HepG2 (cell line): ENCODE data around the gene PFAS. TPM values are rescaled to one million over a fixed set of nuclear protein-coding genes. Genes with fewer than 3 reads are reported as not detected.
A peak's percentile ranks its signal among the peaks of the same experiment; 100 is the strongest.

Source experiments
- CCAR2 ChIP-seq: fragments of 200-400 bp; formaldehyde crosslinking; optimal IDR thresholded peaks from 2 replicates; pipeline ENCODE3; 2018; ENCODE audit warnings: low read depth, mild to moderate bottlenecking, low read length, moderate library complexity
- CHCHD3 ChIP-seq: sonication (generic); formaldehyde crosslinking; IDR thresholded peaks from 2 replicates; pipeline ENCODE4 v1.8.0; 2022; ENCODE audit warnings: mild to moderate bottlenecking, missing genetic modification reagents, moderate library complexity
- GABPB1 ChIP-seq: IDR thresholded peaks from 2 replicates; pipeline ENCODE4 v1.6.1; 2016; ENCODE audit warnings: mild to moderate bottlenecking, missing genetic modification reagents, moderate library complexity, missing compliant biosample characterization
- HOXA5 ChIP-seq: sonication (generic); formaldehyde crosslinking; IDR thresholded peaks from 2 replicates; pipeline ENCODE4 v1.4.0; 2020; ENCODE audit warnings: missing genetic modification reagents
- NFKBIZ ChIP-seq: IDR thresholded peaks from 2 replicates; pipeline ENCODE4 v1.6.1; 2018; ENCODE audit warnings: missing genetic modification reagents, missing compliant biosample characterization
- PAXIP1 ChIP-seq: sonication (generic); formaldehyde crosslinking; conservative IDR thresholded peaks from 2 replicates; pipeline ENCODE4 v1.4.0; 2020; ENCODE audit warnings: mild to moderate bottlenecking, missing genetic modification reagents, moderate library complexity
- TAF15 ChIP-seq: fragments of 200-400 bp; formaldehyde crosslinking; IDR thresholded peaks from one replicate; pipeline ENCODE4 v1.6.1; 2018; ENCODE audit warnings: mild to moderate bottlenecking, low read depth, low read length; ENCODE audit not compliant: poor library complexity, severe bottlenecking
- TRIM24 ChIP-seq: sonication (generic); formaldehyde crosslinking; IDR thresholded peaks from 2 replicates; pipeline ENCODE4 v1.8.0; 2022; ENCODE audit warnings: mild to moderate bottlenecking, missing genetic modification reagents
- ZKSCAN8 ChIP-seq: IDR thresholded peaks from 2 replicates; pipeline ENCODE4 v1.6.1; 2016; ENCODE audit warnings: borderline replicate concordance, missing genetic modification reagents, missing compliant biosample characterization
- ZNF282 ChIP-seq: fragments of 450-650 bp; IDR thresholded peaks from 2 replicates; pipeline ENCODE4 v1.6.1; 2018; ENCODE audit not compliant: partially characterized antibody
- ZNF296 ChIP-seq: sonication (generic); formaldehyde crosslinking; conservative IDR thresholded peaks from 2 replicates; pipeline ENCODE4 v1.5.0; 2020; ENCODE audit warnings: mild to moderate bottlenecking, missing genetic modification reagents
- ZNF7 ChIP-seq: IDR thresholded peaks from 2 replicates; pipeline ENCODE4 v1.6.1; 2016; ENCODE audit warnings: missing biosample characterization, missing genetic modification reagents
- polyA plus RNA-seq, 8 experiments: library from polyadenylated mRNA; depleted of rRNA in 3 of 8; stranded (reverse) in 7 of 8; unstranded in 1 of 8; fragments of >200 nt; fragmentation: Illumina TruSeq in 4 of 8; extraction: Trizol in 4 of 8; gene quantifications; 2 replicates each; pipeline versions ENCODE4 v1.2.1 to v1.2.3, GENCODE V29; 2011 to 2016; ENCODE audit warnings: low read depth in 4 of 8, missing spikeins in 1 of 8, mixed read lengths in 1 of 8; ENCODE audit not compliant: insufficient read depth in 1 of 8
- total RNA-seq, 5 experiments: library from RNA; depleted of rRNA; stranded (reverse); fragments of >200 nt; fragmentation: Illumina TruSeq; extraction: Trizol; gene quantifications; 2 replicates each; pipeline ENCODE4 v1.2.3, GENCODE V29; 2016; ENCODE audit warnings: low read depth in 1 of 5
- TF ChIP-seq, protein P1 (sequence below), 2 experiments: sonication (generic) in 1 of 2; formaldehyde crosslinking in 1 of 2; IDR thresholded peaks; 2 replicates each; pipeline versions ENCODE4 v1.6.1 to v1.9.0; 2014 to 2022; ENCODE audit warnings: antibody characterized with exemption in 1 of 2, borderline replicate concordance in 1 of 2, inconsistent platforms in 1 of 2, low read depth in 1 of 2, missing genetic modification reagents in 1 of 2
- TF ChIP-seq, protein P2 (sequence below): sonication (generic); formaldehyde crosslinking; IDR thresholded peaks from 2 replicates; pipeline ENCODE4 v1.4.0; 2020; ENCODE audit warnings: missing genetic modification reagents
- TF ChIP-seq, protein P3 (sequence below): sonication (generic); formaldehyde crosslinking; IDR thresholded peaks from 2 replicates; pipeline ENCODE4 v1.5.0; 2020; ENCODE audit warnings: mild to moderate bottlenecking, missing genetic modification reagents

The PFAS gene
- total and polyA plus RNA-seq, 2 of the 13 experiments (the other 11 are each of a cell fraction or from before 2014, with no cell fraction given): 49.4 to 58.2 TPM

DNA sequence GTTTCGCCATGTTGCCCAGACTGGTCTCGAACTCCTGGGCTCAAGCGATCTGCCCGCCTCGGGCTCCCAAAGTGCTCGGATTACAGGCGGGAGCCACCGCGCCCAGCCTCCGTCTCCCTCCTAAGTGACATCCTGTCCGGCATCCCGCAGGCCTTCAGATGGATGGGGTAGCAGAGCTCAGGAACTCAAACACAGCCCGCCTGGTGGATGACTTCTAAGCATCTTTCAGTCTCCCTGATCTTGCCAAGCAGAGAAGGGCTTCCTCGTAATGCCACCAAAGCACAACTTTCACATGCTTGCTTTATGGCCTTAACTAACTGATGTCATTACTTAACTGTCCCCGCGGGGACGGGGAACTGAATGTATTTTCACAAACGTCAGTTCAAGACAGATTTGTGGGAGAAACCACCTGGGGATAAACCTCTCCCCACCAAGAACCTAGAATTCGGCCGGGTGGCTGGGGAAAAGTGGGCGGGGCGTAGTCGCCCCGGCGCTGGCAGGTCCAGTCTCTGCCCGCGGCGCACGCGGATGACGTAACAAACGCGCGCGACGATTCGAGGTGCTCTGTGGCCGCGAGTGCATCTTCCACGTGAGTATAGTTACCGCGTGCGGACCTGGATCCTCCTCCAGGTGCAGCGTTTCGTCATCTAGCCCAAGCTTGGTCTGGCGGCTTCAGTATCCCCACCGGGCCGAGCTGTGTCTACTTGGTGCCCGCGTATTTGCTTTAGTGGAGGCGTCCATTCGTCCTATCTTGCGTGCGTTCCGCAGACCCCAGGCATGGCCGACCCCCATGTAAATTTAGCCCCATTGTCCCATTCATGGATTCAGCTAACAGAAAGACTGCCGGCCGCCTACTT lies at the start of gene PFAS (continued):
- TF ChIP-seq TRIM24 (CRISPR knock-in tag) (no peak), ZNF282 (no peak), NFKBIZ (CRISPR knock-in tag) (no peak), HOXA5 (CRISPR knock-in tag) (no peak), PAXIP1 (CRISPR knock-in tag) (peak; percentile 19; the same call in 1 of the 2 replicates), CCAR2 (no peak), ZKSCAN8 (no peak), ZNF296 (CRISPR knock-in tag) (peak; percentile 90), ZNF7 (no peak), TAF15 (no peak), GABPB1 (CRISPR knock-in tag) (peak; percentile 76), CHCHD3 (no peak)
- TF ChIP-seq, protein P1, sequence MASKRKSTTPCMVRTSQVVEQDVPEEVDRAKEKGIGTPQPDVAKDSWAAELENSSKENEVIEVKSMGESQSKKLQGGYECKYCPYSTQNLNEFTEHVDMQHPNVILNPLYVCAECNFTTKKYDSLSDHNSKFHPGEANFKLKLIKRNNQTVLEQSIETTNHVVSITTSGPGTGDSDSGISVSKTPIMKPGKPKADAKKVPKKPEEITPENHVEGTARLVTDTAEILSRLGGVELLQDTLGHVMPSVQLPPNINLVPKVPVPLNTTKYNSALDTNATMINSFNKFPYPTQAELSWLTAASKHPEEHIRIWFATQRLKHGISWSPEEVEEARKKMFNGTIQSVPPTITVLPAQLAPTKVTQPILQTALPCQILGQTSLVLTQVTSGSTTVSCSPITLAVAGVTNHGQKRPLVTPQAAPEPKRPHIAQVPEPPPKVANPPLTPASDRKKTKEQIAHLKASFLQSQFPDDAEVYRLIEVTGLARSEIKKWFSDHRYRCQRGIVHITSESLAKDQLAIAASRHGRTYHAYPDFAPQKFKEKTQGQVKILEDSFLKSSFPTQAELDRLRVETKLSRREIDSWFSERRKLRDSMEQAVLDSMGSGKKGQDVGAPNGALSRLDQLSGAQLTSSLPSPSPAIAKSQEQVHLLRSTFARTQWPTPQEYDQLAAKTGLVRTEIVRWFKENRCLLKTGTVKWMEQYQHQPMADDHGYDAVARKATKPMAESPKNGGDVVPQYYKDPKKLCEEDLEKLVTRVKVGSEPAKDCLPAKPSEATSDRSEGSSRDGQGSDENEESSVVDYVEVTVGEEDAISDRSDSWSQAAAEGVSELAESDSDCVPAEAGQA (IDR thresholded peaks at IDR 0.05; ENCODE audit: low read depth): peak; percentile 95
- TF ChIP-seq, protein P1 (CRISPR knock-in tag; IDR thresholded peaks at IDR 0.05; ENCODE audit: borderline replicate concordance): no peak
- TF ChIP-seq, protein P2, sequence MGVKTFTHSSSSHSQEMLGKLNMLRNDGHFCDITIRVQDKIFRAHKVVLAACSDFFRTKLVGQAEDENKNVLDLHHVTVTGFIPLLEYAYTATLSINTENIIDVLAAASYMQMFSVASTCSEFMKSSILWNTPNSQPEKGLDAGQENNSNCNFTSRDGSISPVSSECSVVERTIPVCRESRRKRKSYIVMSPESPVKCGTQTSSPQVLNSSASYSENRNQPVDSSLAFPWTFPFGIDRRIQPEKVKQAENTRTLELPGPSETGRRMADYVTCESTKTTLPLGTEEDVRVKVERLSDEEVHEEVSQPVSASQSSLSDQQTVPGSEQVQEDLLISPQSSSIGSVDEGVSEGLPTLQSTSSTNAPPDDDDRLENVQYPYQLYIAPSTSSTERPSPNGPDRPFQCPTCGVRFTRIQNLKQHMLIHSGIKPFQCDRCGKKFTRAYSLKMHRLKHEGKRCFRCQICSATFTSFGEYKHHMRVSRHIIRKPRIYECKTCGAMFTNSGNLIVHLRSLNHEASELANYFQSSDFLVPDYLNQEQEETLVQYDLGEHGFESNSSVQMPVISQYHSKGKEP (CRISPR knock-in tag): no peak
- TF ChIP-seq, protein P3, sequence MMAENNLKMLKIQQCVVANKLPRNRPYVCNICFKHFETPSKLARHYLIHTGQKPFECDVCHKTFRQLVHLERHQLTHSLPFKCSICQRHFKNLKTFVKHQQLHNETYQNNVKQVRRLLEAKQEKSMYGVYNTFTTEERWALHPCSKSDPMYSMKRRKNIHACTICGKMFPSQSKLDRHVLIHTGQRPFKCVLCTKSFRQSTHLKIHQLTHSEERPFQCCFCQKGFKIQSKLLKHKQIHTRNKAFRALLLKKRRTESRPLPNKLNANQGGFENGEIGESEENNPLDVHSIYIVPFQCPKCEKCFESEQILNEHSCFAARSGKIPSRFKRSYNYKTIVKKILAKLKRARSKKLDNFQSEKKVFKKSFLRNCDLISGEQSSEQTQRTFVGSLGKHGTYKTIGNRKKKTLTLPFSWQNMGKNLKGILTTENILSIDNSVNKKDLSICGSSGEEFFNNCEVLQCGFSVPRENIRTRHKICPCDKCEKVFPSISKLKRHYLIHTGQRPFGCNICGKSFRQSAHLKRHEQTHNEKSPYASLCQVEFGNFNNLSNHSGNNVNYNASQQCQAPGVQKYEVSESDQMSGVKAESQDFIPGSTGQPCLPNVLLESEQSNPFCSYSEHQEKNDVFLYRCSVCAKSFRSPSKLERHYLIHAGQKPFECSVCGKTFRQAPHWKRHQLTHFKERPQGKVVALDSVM (CRISPR knock-in tag): peak; percentile 29; the same call in 1 of the 2 replicates
